Stimulated activated CD4-positive, alpha-beta T cell treated with anti-CD3 and anti-CD28 coated beads, TNF-alpha, amount 100 ng/mL, for 24 hours (primary cell): Measurements from ENCODE around the gene GNPNAT1.
"Not testable (repeated sequence)": the region's sequence is repeated elsewhere in the genome, so short reads cannot be mapped to it uniquely, and the experiment has no call there.

Experiments
- DNase-seq, 3 experiments: peaks; one replicate each; pipeline ENCODE4 v3.0.0-alpha.2; 2020; ENCODE audit warnings: low read depth in 3 of 3

GNPNAT1 gene

GRCh38 chr14:52729585-52729924 lies 61.9 kb downstream of the GNPNAT1 start:
- DNase-seq: no peak

DNA sequence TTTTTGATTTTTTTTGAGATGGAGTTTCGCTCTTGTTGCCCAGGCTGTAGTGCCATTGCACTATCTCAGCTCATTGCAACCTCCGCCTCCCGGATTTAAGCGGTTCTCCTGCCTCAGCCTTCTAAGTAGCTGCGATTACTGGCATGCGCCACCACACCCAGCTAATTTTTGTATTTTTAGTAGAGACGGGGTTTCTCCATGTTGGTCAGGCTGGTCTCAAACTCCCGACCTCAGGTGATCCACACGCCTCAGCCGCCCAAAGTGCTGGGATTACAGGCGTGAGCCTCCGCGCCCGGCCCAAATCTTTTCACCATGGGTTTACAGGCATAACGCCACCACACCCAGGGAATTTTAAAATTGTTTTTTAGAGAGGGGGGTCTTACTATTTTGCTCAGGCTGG lies 62.4 kb downstream of the GNPNAT1 start:
- DNase-seq: not testable (repeated sequence)

DNA sequence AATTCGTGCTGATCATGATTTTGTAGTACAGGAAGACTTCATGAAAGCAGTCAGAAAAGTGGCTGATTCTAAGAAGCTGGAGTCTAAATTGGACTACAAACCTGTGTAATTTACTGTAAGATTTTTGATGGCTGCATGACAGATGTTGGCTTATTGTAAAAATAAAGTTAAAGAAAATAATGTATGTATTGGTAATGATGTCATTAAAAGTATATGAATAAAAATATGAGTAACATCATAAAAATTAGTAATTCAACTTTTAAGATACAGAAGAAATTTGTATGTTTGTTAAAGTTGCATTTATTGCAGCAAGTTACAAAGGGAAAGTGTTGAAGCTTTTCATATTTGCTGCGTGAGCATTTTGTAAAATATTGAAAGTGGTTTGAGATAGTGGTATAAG lies 63.9 kb downstream of the GNPNAT1 start:
- DNase-seq: not testable (repeated sequence)
